Measurements from ENCODE around the gene DIS3L.
"Not testable (repeated sequence)": the region's sequence is repeated elsewhere in the genome, so short reads cannot be mapped to it uniquely, and the experiment has no call there.

Gene DIS3L

GRCh38 chr15:66369773-66370651 lies 76.6 kb downstream of the DIS3L start:
- peak overlapping the region; percentile 39 for H3K4me3 ChIP-seq (replicated peaks; ENCODE audit: low read depth, low read length)
- TF ChIP-seq CTCF (IDR thresholded peaks at IDR 0.05; ENCODE audit: low read length, missing control alignments): no peak
- DNase-seq (ENCODE audit: low read depth): peak; percentile 62

GRCh38 chr15:66374179-66374578 lies 80.8 kb downstream of the DIS3L start:
- no peak for DNase-seq (ENCODE audit: low read depth)
- TF ChIP-seq CTCF (IDR thresholded peaks at IDR 0.05; ENCODE audit: low read length, missing control alignments): no peak
- H3K4me3 ChIP-seq (replicated peaks; ENCODE audit: low read depth, low read length): no peak overlapping the region

GRCh38 chr15:66378814-66379430 lies 85.6 kb downstream of the DIS3L start:
- H3K4me3 ChIP-seq (replicated peaks; ENCODE audit: low read depth, low read length): no peak overlapping the region
- no peak for TF ChIP-seq CTCF (IDR thresholded peaks at IDR 0.05; ENCODE audit: low read length, missing control alignments)
- no peak for DNase-seq (ENCODE audit: low read depth)

- not testable (repeated sequence) for DNase-seq (ENCODE audit: low read depth); H3K4me3 ChIP-seq (replicated peaks; ENCODE audit: low read depth, low read length)
Measured at GRCh38 chr15:66381376-66381775, 88.0 kb downstream of the DIS3L start.
